ENCODE data around the gene GNG7.

GRCh38 chr19:2524361-2524839 is 178.1 kb downstream of the GNG7 start:
- TF ChIP-seq CTCF (IDR thresholded peaks at IDR 0.05) = peak in 1 of 7 experiments; percentile 51
- TF ChIP-seq POLR2A (IDR thresholded peaks at IDR 0.05) = no peak
